GM19455 (cell line): ENCODE results near the gene AS3MT.
"Not testable (repeated sequence)": the region's sequence is repeated elsewhere in the genome, so short reads cannot be mapped to it uniquely, and the experiment has no call there.

Experiments used
- ATAC-seq: cut with Tn5 transposase; IDR thresholded peaks from one replicate; pipeline ENCODE4 v1.9.1; 2021; ENCODE audit not compliant: unreplicated experiment

Gene AS3MT

GRCh38 chr10:102855731-102856436 lies 13.4 kb upstream of the AS3MT start:
- ATAC-seq, result not testable (repeated sequence)

GRCh38 chr10:102856758-102857424 lies 12.4 kb upstream of the AS3MT start:
- ATAC-seq, result no peak

DNA sequence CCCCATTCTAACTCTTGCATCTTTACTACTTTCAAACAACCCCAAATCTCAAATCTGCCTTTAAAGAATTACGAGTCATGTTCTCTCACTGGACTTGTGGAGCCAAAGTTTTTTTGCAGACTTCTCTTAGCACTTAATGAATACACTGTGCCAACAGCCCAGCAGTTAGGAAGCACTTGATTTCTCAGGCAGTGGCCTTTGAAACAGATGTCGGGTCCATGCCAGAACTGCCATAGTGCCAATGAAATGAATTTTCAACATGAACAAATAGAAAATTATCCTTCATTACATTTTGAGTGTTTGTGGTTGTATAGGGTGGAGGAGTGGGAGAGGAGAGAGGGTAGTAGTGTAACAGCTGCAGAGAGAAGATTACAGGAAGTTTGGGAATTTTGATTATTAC lies 9.4 kb upstream of the AS3MT start:
- no peak for ATAC-seq

GRCh38 chr10:102863660-102864059 lies 5.6 kb upstream of the AS3MT start:
- ATAC-seq, result no peak

DNA sequence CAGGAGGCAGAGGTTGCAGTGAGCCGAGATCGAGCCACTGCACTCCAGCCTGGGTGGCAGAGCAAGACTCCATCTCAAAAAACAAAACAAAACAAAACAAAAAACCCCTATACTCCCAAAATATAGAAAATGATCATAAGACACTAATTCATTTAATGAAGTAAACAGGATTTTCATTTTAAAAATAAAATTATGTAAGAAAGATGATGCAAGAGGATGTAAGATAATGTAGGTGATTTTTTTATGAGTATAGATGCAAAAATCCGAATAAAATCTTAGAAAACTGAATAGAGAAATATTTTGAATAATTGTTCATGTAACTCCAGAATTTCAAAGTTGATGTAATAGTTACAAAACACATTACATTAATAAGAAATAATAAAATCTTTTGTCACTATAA lies 3.6 kb upstream of the AS3MT start:
- no peak for ATAC-seq

DNA sequence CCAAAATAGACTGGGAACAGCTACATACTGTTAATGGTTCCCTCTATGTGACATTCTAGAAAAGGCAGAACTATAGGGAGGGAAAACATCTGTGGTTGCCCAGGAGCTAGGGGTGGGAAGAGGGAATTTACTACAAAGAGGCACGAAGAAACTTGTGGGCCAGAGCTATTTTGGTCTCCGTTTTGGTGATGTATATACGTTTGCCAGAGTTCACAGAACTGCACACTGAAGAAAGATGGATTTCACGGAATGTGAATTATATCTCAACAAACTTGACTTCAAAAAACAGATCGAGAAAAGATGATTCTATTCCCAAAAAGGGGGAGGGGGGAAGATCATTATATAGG lies 386 bp upstream of the AS3MT start:
- no peak for ATAC-seq

DNA sequence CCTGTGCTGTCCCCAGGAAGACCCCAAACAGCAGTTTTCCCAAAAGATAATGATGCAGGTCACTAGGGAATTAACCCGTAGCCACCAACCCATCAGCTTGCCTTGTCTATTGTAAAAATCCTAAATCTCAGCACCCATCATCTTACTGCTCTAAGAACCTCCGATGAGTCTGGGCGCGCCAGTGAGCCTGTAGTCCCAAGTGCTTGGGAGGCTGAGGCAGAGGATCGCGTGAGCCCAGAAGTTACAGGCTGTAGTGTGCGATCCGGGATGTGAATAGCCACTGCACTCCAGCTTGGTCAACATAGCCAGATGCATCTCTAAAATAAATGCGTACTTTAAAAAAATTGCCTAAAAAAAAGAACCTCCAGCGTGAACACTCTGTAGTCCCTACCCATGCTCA lies 951 bp downstream of the AS3MT start:
- ATAC-seq, result no peak

DNA sequence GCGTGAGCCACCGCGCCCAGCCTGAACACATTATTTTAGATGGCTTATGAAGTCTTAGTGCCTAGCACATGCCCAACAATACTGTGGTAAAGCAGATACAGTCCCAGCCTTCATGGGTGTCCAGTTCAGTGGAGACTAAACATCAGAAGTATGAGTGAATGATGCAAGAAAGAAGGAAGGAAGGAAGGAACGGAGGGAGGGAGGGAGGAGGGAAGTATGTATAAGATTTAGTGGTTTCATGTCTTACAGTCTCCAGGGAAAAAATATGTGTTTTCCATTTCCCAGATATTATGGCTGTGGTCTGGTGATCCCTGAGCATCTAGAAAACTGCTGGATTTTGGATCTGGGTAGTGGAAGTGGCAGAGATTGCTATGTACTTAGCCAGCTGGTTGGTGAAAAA lies 2.9 kb downstream of the AS3MT start:
- ATAC-seq, result no peak

DNA sequence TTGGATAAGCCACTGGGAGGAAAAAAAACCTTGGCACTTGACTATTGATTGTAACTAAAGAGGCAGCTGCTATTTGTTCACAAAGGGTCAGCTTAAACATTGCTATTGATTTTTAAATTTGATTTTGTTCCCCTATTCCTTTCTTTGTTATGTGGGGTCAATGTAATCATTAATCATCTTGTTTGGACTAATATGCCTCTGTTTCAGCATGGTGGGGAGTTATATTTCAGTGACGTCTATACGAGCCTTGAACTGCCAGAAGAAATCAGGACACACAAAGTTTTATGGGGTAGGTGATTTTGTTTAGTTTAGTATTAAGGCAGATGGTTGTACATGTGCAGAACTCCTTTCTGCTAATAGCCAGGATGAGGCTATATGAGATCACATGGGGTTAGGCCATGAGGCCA lies 7.5 kb downstream of the AS3MT start:
- no peak for ATAC-seq

DNA sequence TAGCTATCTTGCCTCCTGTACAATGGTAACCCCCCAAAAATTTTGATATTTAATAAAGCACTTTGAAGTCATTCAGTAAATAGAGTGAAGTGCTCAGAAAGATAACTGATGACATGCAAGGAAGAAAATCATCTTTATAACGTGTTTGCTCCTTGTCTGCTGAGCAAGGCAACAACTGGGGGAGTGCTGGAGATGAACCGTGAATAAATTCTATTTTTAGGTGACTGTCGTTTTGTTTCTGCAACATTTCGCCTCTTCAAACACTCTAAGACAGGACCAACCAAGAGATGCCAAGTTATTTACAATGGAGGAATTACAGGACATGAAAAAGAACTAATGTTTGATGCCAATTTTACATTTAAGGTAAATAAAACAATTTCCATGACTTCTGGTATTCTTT lies 9.4 kb downstream of the AS3MT start:
- ATAC-seq, result no peak

GRCh38 chr10:102880256-102880655 lies 11.0 kb downstream of the AS3MT start:
- ATAC-seq, result no peak

GRCh38 chr10:102888048-102888447 lies 18.8 kb downstream of the AS3MT start:
- no peak for ATAC-seq

- ATAC-seq, result no peak
Measured at GRCh38 chr10:102894466-102895213, 25.4 kb downstream of the AS3MT start.

- ATAC-seq, result no peak
Measured at GRCh38 chr10:102900006-102900405, 30.7 kb downstream of the AS3MT start.

- ATAC-seq, result no peak
Measured at GRCh38 chr10:102904346-102904745, 35.1 kb downstream of the AS3MT start.

DNA sequence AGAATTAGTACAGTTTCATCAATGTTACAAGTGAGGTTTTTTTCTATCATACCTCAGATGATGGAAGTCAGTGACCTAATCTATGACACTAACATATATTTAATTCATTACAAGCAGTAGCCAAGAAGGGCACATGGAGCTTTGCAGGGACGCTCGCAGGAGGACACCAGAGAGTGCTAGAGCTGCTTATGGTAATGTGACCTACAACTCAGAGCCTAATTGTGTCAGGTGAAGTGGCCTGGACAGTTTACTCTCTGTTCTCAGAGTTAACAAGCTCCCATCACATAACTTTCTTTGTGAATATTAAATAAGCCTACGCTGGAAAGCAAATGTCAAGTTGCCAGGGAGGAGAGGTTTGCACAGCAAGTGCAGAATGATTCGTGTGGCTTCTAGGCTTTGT lies 37.2 kb downstream of the AS3MT start:
- ATAC-seq, result no peak

DNA sequence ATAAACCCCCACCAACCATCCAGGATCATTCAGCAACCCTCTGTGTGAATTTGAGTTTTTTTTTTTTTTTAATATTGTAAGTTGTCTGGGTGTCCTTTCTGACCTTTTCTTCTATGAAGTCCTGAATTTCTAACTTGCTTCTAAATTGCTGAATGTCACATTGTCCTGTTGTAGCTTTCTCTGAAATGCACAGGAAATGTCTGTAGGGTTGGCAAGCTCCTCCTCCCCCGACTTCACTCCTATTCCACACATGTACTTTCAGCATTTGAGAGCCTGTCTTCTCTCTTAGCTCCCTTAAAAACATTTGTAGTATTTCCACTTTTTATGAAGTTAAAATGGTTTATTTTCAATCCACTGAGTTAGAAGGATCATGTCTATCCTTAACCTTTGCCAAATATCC lies 45.5 kb downstream of the AS3MT start:
- no peak for ATAC-seq

GRCh38 chr10:102916173-102916572 lies 46.9 kb downstream of the AS3MT start:
- no peak for ATAC-seq

GRCh38 chr10:102917314-102917961 lies 48.2 kb downstream of the AS3MT start:
- peak; percentile 46 for ATAC-seq

- ATAC-seq, result peak; percentile 92
Measured at GRCh38 chr10:102917962-102918816, 48.9 kb downstream of the AS3MT start, which contains the start of gene CNNM2. TSS of gene CNNM2 (plus strand) at chr10:102918294. CDS start at chr10:102918481, 187 bp downstream.

DNA sequence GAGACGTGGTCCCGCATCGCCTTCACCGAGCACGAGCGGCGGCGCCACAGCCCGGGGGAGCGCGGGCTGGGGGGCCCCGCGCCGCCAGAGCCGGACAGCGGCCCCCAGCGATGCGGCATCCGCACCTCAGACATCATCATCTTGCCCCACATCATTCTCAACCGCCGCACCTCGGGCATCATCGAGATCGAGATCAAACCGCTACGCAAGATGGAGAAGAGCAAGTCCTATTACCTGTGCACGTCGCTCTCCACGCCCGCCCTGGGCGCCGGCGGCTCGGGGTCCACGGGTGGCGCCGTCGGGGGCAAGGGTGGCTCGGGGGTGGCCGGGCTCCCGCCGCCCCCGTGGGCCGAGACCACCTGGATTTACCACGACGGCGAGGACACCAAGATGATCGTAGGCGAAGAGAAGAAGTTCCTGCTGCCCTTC lies 49.6 kb downstream of the AS3MT start:
- ATAC-seq, result peak; percentile 1
